Astrocyte of the hippocampus (primary cell): ENCODE data around the gene EFCAB6.

ENCODE experiments used
- DNase-seq: peaks from one replicate; pipeline ENCODE4 v3.0.0; 2011; ENCODE audit warnings: low read depth, low spot score

The EFCAB6 gene

DNA sequence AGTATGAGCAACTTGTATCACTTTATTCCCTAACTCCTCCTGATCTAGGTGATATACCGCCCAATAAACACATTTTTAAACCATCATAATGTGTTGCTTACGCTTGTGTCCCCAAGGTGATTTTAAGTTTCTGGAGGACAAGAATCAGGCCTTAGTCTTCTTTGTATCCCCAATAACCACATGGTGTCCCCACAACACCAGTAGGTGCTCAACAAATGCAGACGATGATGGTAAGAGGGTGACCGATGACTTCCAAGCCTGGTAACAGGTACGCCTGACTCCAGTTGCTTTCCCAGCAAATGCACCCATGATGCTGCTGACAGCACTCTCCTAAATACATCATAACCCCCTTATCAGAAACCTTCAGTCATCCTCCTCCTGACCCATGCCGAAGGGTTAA lies 64.2 kb downstream of the EFCAB6 start:
- DNase-seq: no peak

- no peak for DNase-seq
Measured at GRCh38 chr22:43747058-43747457, 65.0 kb downstream of the EFCAB6 start.

- no peak for DNase-seq
Measured at GRCh38 chr22:43745783-43746356, 66.2 kb downstream of the EFCAB6 start.

- DNase-seq: no peak
Measured at GRCh38 chr22:43745411-43745770, 66.7 kb downstream of the EFCAB6 start.

DNA sequence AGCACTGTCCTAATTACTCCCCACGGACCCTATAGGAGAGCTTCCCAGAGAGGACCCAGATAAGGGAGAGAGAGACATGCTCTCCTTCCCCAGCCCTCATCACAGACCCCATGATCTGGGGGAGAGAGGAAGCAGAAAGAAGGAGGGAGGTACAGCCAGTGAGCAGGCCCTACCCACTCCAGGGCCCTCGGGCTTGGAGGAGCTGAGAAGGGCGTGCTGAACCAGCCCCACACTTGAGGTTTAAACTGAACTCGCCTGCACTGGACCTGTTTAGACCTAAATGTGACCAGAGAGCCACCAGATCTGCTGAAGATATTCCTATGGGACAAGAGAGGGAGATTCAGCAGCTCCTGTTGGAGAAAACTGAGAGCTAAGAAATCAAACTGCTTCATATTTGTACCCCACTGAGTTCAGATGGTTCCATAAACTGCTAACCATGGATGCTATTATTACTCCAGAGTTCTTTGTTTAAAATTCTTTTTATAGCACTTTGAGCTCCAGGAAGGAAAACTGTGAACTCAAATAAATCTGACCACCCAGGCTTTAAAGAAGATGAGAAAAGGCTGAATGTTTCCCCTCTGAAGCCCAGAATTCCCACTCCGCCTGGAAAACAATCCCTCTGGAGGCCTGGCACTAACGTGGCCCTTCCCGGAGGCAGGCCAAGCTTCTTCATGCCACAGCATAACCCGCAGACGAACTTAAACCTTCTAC lies 67.2 kb downstream of the EFCAB6 start:
- DNase-seq: no peak

- DNase-seq: no peak
Measured at GRCh38 chr22:43743929-43744643, 68.0 kb downstream of the EFCAB6 start.

GRCh38 chr22:43743131-43743530 lies 69.0 kb downstream of the EFCAB6 start:
- no peak for DNase-seq

- no peak for DNase-seq
Measured at GRCh38 chr22:43742154-43742950, 69.8 kb downstream of the EFCAB6 start.

GRCh38 chr22:43740587-43741270 lies 71.4 kb downstream of the EFCAB6 start:
- no peak for DNase-seq

DNA sequence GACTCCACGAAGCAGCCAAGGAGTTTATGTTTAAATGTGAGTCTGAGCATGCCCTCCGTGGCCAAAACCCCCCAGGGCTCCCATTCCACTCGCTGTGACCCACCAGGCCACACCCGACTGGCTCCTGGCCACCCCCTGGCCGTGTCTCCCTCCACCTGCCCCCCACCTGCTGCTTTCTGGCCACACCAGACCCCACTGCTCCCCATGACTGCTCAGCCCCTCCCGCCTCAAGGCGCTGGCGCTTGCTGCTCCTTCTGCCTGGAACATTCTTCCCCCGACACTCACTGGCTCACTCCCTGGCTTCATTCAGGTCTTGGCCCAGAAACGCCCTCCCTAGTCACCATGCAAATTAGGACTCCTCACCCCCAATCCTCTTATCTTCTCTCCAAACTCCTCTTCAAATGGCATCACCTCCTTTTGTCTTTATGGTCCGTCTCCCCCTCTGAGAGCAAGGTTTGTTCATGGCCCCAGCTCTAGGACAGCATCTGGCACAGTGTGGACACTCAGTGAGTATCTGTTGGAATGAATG lies 72.2 kb downstream of the EFCAB6 start:
- DNase-seq: no peak

DNA sequence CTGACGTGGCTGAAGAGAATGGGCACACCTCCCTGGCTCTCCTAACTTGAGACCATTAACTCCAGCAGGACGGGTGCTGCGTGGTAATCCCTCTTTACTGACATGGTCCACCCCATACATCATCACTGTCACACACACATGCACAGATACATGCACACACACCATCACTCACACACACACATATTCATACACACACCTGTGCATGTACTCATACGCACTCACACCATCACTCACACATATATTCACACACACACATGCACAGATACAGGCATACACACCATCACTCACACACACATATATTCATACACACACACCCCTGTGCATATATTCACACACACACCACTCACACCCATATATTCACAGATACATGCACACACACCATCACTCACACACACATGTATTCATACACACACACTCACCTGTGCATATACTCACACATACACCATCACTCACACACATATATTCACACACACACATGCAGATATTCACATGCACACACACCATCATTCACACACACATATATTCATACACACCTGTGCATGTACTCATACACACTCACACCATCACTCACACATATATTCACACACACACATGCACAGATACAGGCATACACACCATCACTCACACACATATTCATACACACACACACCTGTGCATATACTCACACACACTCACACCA lies 74.8 kb downstream of the EFCAB6 start:
- DNase-seq: no peak

DNA sequence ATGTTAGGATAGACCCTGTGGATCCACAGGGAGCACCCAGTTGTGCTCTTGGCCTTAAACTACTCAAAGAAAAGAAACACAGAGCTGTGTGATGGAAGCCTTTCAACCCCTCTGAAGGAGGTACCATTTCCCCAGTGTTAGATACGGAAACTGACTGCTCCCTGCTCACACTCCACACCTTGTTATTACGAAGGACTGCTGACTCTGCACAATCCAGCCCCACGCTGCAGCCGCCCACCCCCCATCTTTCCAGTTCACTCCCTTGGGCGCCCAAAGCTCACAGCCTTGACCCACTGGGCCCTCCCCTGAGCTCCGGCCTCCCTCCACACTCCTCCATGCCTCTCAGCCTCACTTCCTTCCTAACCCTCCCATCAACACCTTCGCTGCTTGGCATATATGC lies 75.5 kb downstream of the EFCAB6 start:
- no peak for DNase-seq

- DNase-seq: no peak
Measured at GRCh38 chr22:43734370-43735150, 77.5 kb downstream of the EFCAB6 start.

DNA sequence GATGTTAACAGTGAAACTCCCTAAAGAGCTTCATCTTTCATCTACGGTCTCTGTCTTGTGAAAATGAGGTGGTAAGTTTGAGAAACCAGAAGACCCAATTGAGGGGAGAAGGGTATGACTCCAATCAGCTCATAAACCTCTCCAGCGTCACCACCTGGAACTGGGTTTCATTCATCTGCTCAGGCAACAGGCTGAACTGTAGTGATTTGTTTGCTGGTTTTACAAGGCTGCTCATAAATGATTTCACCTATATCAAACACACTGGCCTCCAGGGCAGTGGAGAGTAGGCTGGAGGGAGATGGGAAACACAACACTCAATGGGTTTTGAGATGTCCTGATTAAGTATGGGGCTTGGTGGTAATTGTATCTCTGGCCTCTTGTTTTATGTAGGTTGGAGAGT lies 79.0 kb downstream of the EFCAB6 start:
- no peak for DNase-seq

GRCh38 chr22:43731988-43732387 lies 80.1 kb downstream of the EFCAB6 start:
- peak; percentile 18 for DNase-seq

DNA sequence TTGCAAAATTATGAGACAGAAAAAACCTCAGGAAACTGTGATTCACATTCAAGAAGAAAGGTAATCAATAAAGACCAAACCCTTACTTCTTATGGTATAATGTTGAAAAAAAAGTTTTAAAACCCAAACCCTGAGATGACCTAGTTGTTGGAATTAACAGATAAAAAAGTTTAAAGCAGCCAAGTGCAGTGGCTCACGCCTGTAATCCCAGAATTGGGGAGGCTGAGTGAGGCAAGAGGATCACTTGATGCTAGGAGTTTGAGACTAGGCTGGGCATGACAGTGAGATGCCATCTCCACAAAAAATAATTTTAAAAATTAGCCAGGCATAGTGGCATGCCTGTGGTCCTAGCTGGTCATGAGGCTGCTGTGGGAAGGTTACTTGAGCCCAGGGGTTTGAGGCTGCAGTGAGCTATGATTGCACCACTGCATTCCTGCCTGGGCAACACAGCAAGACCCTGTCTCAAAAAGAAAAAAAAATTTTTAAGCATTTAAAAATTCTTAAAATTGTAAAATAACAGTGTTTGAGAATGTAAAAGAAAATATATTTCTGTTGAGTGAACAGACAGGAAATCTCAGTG lies 85.1 kb downstream of the EFCAB6 start:
- DNase-seq: no peak

GRCh38 chr22:43726322-43726721 lies 85.8 kb downstream of the EFCAB6 start:
- peak; percentile 17 for DNase-seq

GRCh38 chr22:43723816-43724215 lies 88.3 kb downstream of the EFCAB6 start:
- DNase-seq: peak; percentile 43

- DNase-seq: no peak
Measured at GRCh38 chr22:43722444-43722843, 89.7 kb downstream of the EFCAB6 start.

- no peak for DNase-seq
Measured at GRCh38 chr22:43720716-43721115, 91.4 kb downstream of the EFCAB6 start.
